ENCODE data around the gene HAGH. TPM values are rescaled to one million over a fixed set of nuclear protein-coding genes. Genes with fewer than 3 reads are reported as not detected.

HAGH gene
- total RNA-seq, 1 donor from 2014 or later = 38.3 TPM

DNA sequence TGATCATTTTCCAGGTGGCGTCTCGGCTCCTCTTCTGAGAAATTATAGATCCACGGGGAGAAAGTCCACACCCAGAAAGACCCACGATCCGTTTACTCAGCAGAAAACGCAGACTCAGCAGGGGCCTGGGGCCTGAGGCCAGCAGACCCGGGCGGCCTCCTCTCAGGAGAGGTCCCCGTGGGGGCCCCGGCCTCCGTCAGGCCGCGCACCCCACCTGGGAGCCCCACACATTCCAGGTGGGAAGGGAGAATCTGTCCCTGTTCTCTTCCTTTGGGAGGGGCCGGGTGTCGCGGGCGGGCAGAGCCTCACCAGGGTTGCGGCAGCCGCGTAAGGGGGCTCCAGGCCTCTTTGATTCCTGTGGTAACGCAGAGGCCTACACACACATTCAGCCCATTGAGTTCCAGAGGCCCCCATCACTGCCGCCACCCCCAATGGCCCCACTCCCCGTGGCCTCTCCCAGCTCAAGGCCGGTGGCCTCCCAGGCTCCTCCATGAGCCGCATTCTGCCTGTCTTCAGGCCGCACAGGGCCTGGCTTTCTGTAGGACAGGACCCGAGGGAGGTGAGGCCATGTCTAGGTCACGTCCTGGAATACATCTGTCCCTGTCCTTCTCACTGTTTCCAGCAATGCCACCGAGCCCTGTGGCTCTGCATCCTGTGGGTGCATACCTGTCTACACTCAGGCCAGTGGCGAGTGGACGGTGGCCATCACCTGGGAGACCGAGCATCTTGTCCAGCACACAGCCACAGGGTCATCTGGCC lies 31.5 kb downstream of the HAGH start:
- H3K4me2 ChIP-seq = no peak overlapping the region
- Mint-ChIP-seq H3K36me3 (peaks cover 6% of the 10 kb centered on the region), H3K4me1 (no peaks in the 10 kb centered on the region), H3K4me3 (no peak overlapping the region), H3K9me3 (peaks cover 9% of the 10 kb centered on the region), H3K27ac (no peak overlapping the region), H3K27me3 (ENCODE audit: insufficient read depth, low read depth) (no peaks in the 10 kb centered on the region)
- H3K9me3 ChIP-seq (ENCODE audit: low read depth) = no peaks in the 10 kb centered on the region
- TF ChIP-seq EZH2 (IDR thresholded peaks at IDR 0.05) (no peak), EZH2phosphoT487 (IDR thresholded peaks at IDR 0.05) (no peak)
- TF ChIP-seq, protein P1, sequence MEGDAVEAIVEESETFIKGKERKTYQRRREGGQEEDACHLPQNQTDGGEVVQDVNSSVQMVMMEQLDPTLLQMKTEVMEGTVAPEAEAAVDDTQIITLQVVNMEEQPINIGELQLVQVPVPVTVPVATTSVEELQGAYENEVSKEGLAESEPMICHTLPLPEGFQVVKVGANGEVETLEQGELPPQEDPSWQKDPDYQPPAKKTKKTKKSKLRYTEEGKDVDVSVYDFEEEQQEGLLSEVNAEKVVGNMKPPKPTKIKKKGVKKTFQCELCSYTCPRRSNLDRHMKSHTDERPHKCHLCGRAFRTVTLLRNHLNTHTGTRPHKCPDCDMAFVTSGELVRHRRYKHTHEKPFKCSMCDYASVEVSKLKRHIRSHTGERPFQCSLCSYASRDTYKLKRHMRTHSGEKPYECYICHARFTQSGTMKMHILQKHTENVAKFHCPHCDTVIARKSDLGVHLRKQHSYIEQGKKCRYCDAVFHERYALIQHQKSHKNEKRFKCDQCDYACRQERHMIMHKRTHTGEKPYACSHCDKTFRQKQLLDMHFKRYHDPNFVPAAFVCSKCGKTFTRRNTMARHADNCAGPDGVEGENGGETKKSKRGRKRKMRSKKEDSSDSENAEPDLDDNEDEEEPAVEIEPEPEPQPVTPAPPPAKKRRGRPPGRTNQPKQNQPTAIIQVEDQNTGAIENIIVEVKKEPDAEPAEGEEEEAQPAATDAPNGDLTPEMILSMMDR (IDR thresholded peaks at IDR 0.05) = no peak
- H3K27me3 ChIP-seq = no peaks in the 10 kb centered on the region
- H3K79me2 ChIP-seq (ENCODE audit: low read depth) = no peaks in the 10 kb centered on the region
- no peak for DNase-seq (ENCODE audit: low spot score)
- H3K4me1 ChIP-seq = no peaks in the 10 kb centered on the region
- H2AFZ ChIP-seq (replicated peaks) = no peak overlapping the region
- H3K36me3 ChIP-seq = no peaks in the 10 kb centered on the region
- H3K4me3 ChIP-seq = no peak overlapping the region
- no peaks in the 10 kb centered on the region for H3F3A ChIP-seq (ENCODE audit: low read depth)
- no peak overlapping the region for H3K9ac ChIP-seq
- H4K20me1 ChIP-seq (ENCODE audit: low read depth) = no peaks in the 10 kb centered on the region
- H3K27ac ChIP-seq = no peak overlapping the region

DNA sequence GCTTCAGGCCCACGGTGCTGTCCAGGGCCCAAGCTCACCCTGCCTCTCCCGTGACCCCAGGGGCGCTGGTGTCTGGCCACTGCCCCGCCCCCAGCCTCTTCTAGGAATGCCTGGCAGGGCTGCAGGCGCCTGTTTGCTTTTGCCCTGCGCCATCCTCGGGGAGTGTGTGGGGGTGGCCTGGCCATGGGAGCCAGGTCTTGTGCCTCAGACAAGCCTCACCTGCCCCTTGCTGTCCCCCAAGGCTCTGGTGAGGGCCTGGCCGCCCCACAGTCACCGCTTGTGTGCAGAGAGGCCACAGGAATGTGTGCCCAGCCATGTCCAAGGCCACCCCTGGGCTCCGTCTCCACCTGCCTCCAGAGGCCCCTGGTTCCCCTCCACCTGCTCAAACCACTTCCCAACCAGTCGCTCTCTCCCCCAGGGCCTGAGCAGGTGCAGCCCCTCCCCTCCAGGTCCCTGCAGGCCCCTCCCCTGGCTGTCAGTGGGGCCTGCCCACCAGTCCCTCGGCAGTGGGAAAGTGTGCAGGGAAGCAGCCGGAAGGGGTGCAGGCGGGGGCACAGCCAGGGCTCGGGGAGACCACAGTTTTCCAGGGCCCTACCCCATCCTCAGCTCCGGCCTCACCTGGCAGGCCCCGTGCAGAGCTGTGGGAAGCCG lies 32.3 kb downstream of the HAGH start:
- H3K36me3 Mint-ChIP-seq = peaks cover 5% of the 10 kb centered on the region
- no peaks in the 10 kb centered on the region for H3K4me1 ChIP-seq
- no peaks in the 10 kb centered on the region for H4K20me1 ChIP-seq (ENCODE audit: low read depth)
- no peak overlapping the region for H3K9ac ChIP-seq
- no peaks in the 10 kb centered on the region for H3K36me3 ChIP-seq
- H3K4me1 Mint-ChIP-seq = no peaks in the 10 kb centered on the region
- H3K9me3 Mint-ChIP-seq = peaks cover 7% of the 10 kb centered on the region
- H2AFZ ChIP-seq (replicated peaks) = no peak overlapping the region
- H3K27ac ChIP-seq = no peak overlapping the region
- TF ChIP-seq EZH2 (IDR thresholded peaks at IDR 0.05) = no peak
- H3K27ac Mint-ChIP-seq = no peak overlapping the region
- no peaks in the 10 kb centered on the region for H3F3A ChIP-seq (ENCODE audit: low read depth)
- H3K79me2 ChIP-seq (ENCODE audit: low read depth) = no peaks in the 10 kb centered on the region
- no peak for DNase-seq (ENCODE audit: low spot score)
- no peak overlapping the region for H3K4me3 Mint-ChIP-seq
- H3K27me3 Mint-ChIP-seq (ENCODE audit: insufficient read depth, low read depth) = no peaks in the 10 kb centered on the region
- H3K4me3 ChIP-seq = no peak overlapping the region
- no peaks in the 10 kb centered on the region for H3K9me3 ChIP-seq (ENCODE audit: low read depth)
- no peak overlapping the region for H3K4me2 ChIP-seq
- H3K27me3 ChIP-seq = no peaks in the 10 kb centered on the region

DNA sequence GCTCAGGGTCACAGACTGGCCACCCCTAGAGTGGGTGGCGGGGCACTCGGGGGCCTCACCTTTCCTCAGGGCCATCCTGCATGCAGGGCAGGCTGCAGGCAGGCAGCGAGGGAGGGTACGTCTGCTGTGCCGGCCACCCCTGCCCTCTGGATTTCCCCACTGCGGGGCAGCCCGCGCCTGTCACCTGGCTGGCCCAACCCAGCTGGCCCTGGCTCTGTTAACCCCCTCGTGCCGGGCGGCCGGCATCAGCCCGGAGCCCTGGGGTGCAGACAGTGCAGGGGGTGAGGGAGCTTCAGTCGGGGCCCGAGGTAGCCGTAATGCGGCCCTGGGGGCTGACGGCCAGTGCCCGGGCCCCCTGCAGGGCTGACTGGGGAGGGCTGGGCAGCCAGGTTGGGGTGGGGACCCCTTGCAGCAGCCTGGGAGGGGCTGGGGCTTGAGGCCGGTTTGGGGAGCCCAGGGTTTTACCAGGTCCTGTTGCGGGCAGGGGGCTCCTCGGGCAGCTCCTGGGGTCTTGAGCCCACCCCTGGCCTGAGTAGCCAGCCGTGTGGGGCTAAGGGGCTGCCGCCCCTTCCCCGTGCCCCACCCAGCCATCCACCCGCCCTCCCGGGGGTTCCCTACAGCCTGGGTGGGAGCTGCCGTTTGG lies 32.9 kb downstream of the HAGH start, which contains the start of gene IGFALS:
TSS of gene IGFALS (minus strand) at position 128 of the 643 bp plus-strand sequence. CDS start at position 75, 53 bp downstream.
- H3K9me3 Mint-ChIP-seq = peaks cover 3% of the 10 kb centered on the region
- Histone ChIP-seq H3K9ac (no peak within 1 kb of the TSS), H3K9me3 (ENCODE audit: low read depth) (no peaks in the 10 kb centered on the region), H4K20me1 (ENCODE audit: low read depth) (no peaks in the 10 kb centered on the region), H3K79me2 (ENCODE audit: low read depth) (no peaks in the 10 kb centered on the region), H3K4me1 (no peaks in the 10 kb centered on the region), H2AFZ (replicated peaks) (no peak within 1 kb of the TSS), H3F3A (ENCODE audit: low read depth) (no peaks in the 10 kb centered on the region), H3K4me2 (no peak within 1 kb of the TSS), H3K27ac (no peak within 1 kb of the TSS), H3K36me3 (no peaks in the 10 kb centered on the region), H3K27me3 (no peaks in the 10 kb centered on the region), H3K4me3 (no peak within 1 kb of the TSS)
- H3K27ac Mint-ChIP-seq = no peak within 1 kb of the TSS
- H3K4me1 Mint-ChIP-seq = no peaks in the 10 kb centered on the region
- no peaks in the 10 kb centered on the region for H3K27me3 Mint-ChIP-seq (ENCODE audit: insufficient read depth, low read depth)
- no peak within 1 kb of the TSS for H3K4me3 Mint-ChIP-seq
- H3K36me3 Mint-ChIP-seq = peaks cover 6% of the 10 kb centered on the region
- no peak for DNase-seq (ENCODE audit: low spot score)
- TF ChIP-seq, protein P1 (IDR thresholded peaks at IDR 0.05) = no peak
- no peak for TF ChIP-seq EZH2 (IDR thresholded peaks at IDR 0.05)
- no peak for TF ChIP-seq EZH2phosphoT487 (IDR thresholded peaks at IDR 0.05)
